Activated CD4-positive, alpha-beta T cell treated with anti-CD3 and anti-CD28 coated beads for 4 hours (primary cell): ENCODE data around the gene SERPINA9.
A peak's percentile ranks its signal among the peaks of the same experiment; 100 is the strongest.

ENCODE experiments used
- DNase-seq, 2 donors: peaks; one replicate each; pipeline ENCODE4 v3.0.0-alpha.2; 2020

Gene SERPINA9

DNA sequence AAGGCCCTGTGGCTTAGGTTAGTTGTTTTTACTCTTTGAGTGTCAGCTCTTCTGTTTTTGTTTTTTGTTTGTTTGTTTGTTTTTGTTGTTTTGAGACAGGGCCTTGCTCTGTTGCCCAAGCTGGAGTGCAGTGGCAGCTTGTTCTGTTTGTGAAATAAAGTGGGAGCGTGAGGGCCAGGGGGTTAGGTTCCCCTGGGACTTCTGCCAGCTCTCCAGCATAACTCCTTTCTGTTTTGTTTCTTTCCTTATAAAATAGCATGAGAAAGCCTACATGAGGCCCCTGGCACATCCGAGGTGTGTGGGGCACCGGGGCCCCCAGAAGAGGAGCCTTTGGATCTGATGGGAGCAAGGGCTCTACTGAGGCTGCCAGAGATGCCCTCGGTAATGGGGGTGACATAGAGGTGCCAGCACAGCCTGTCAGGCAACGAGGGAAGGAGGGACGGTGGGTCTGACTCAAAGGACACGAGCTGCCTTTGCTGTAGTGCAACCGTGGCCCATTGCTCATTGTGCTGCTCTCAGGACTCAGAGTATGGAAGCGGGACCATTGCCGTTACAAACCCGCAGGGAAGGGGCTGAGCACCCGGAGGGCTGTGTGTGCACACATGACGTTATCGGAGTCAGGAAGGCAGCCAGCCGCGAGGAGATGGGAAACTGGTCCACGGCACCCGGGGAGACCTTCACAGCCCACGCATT lies 14.3 kb downstream of the SERPINA9 start:
- no peak for DNase-seq

DNA sequence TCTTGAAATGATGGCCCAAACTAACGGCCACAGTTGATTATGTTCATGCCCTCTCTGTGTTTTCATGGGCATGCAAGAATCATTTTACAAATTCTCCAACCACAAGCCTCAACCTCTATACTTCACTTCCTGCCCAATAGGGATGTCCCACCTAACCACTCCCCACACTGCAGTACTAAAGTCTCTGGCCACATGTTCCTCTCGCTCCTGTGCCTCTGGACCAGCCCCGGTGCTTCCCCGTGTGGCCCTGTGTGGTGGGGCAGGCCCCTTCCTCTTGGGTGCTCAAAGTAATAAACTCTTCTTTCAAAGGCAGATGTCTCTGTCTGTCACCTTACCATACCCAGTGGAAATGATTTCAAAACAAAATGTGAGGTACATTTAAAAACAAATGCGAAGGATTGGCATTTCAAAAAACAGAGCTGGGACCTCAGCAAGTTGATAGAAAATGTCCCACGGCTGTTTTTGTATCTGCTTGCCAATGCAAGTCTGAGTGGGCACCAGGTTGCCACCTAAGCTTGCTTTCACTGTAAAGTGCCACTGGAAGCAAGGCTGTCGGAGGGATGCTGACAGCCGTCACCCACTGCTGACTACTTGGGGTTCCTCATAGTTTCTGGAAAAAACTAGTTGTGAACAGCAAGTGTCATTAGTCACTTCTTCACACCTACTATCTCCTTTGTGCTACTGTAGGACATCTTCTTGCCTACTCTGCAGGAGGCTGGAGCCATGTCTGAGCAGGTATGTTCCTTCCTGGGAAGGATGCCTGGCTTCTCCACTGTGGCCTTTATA lies 15.2 kb downstream of the SERPINA9 start:
- no peak for DNase-seq

DNA sequence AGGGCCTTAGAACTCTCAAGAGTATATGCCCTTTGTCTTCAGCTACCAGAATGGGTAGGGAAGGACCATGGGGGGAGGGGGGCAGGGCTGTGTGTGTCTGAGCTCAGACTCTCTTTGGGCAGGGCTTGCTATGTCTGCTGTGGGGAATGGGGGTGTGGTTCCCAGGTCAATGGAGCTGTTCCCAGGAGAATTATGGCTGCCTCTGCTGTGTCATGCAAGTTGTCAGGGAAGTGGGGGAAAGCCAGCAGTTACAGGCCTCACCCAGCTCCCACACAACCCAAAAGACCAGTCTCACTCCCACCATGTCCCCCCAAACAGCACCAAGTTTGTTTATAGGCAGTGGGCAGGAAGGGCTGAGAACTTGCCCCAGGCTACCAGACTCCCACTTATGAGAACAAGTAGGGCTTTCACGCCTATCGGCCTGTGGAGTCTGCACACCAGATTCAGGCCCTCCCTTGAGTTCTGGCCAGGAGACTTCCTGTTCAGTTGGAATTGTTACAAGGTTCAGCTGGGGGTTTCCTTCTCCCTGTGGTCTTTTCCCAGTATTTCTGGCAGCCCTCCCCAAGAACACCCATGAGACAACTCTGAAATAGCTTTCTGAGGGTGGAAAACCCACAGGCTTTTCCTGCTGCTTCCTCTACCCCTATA lies 17.3 kb downstream of the SERPINA9 start:
- DNase-seq = no peak

DNA sequence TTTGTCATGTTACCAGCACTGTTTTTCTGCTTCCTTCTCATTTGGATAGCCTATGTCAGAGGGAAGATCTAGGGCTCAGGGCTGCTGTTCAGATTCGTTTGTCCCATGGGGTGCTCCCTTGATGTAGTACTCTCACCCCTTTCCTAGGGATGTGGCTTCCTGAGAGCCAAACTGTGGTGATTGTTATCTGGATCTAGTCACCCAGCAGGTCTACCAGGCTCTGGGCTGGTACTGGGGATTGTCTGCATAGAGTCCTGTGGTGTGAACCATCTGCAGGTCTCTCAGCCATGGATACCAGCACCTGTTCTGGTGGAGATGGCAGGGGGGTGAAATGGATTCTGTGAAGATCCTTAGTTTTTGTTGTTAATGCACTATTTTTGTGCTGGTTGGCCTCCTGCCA lies 17.9 kb downstream of the SERPINA9 start:
- no peak for DNase-seq

DNA sequence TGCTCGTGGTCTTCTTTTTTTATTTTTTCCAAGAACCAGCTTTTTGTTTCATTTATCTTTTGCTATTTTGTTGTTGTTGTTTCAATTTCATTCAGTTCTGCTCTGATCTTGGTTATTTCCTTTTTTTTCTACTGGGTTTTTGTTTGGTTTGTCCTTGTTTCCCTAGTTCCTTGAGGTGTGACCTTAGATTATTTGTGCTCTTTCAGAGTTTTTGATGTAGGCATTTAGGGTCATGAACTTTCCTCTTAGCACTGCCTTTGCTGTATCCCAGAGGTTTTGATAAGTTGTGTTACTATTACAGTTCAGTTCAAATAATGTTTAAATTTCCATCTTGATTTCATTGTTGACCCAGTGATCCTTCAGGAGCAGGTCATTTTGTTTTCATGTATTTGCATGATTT lies 20.1 kb downstream of the SERPINA9 start:
- DNase-seq = no peak

DNA sequence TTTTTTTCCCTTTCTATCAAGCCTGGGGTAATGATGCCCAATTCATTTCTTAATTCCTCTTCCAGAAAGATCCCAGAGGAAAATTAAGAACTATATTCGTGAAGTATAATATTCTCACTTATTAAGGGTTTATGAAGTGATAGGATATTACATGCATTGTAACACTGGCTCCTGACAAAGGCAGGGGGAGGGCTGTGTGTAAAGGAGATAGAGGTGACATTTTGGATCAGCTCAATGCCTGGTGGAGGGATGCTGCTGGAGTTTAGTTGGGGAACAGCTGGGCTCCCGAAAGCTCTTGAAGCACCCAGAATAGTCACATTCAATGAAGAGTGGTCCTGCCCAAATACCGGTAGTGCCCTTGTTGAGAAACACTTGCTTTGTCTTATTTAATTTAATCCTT lies 24.2 kb downstream of the SERPINA9 start:
- DNase-seq = no peak

DNA sequence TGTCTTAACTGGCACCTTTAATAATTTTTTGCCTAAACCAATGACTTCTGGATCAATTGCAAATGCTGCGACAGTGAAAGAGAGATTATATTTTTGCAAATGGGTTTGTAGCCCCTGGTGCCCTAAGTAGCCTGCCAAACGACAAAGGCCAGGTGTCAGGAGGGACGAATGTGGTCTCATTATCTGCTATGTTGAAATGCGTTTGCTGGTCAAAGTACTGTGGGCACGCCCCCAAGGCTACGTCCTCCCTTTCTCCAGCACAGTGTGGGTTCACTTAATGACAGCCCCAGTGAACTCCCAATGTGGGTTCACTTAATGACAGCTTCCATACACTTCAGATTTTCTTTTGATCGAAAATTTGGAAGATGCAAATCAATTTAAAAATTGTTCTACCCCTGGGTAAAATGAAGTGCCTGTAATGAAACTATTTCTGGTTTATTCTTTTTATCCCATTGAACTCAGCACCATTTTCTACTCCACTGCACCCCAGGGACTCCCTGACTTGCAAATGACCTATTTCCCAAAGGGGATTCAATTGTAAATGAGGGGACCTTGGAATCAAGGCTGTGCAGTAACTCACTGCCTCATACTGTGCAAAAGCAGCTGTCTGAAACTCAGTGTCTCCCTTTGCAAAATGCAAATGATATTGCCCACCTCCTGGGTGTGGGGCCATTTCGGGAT lies 24.8 kb downstream of the SERPINA9 start:
- DNase-seq = no peak

DNA sequence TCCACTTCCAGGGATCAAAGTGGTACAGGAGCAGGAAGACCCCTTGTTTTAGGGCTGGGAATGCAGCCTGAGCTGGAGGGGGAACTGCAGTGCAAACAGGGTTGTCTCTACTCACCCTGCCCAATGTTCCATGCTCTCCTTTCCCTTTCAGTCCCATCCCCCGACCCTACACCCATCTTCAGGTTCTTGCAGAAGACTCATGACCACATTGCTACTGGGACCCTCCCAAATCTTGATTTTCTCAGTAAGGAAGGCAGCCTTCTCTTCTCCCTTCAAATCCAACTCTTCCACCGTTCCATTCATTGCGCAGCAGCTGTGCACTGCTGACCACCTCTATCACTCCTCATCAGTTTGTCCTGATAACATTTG lies 25.3 kb downstream of the SERPINA9 start:
- DNase-seq = no peak

DNA sequence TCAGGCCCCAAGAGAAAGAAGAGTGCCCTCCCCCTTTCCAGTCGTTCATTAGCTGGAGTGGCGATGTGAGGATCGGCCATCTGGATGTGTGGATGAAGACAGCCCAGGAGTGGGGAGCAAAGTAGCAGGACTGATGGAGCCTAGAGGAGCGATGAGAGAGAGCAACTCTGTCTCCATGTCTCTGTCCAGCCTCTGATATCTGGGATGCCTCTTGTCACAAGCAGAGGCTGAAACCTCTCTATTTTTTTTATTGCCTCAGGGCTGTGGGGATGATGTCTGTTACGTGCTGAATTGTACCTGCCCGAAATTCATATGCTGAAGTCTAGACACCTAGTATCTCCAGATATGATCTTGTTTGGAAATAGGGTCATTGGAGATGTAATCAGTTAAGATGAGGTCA lies 26.1 kb downstream of the SERPINA9 start:
- no peak for DNase-seq

DNA sequence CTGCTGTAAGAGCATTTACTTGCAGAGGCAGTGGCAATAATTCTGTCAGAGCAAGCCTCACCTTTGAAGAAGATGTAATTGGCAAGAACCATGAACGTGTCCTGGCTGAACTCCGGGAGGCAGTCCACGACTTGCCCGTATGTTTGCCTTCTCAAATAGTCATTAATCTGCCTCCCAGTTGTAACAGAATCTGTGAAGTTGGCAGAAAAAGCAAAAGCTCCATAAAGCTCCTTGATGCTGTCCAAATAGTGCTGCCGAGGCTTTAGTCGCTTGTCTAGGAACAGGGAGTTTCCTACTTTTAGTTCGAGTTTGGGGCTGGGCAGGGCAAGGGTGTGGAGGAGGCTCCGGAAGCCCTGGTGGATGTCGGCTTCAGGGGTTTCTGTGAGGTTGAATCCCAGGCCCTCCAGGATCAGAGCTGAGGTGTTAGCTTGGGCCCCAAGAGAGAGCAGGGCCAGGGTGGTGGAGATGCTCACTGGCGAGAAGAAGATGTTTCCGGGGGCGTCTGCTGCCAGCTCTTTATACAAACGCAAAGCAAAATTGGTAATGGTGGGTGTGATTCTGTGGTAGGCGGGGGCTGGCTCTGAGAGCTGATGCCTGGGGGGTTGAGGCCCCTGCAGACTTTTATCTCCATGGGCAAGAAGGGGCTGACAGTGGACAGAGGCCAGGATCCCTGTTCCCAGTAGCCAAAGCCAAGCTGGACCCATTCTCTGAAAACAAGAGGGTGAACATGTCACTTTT lies 27.8 kb downstream of the SERPINA9 start:
- no peak for DNase-seq

DNA sequence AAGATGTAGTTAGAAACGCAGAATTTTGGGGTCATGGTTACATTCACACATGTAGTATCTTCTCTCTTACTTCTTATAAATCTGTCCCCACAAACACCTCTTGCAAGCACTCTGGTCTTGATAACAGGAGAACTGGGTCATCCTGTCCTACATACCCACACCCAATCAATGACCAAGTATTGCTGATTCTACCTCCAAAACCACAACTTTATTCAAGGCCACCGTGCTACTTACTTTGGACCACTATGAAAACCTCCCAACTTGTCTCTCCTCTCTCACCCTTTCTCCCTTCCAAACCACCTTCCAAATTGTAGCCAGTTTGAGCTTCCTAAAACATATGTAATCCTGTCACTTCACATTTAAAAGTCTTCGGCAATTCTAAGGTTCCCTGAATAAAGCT lies 28.8 kb downstream of the SERPINA9 start:
- DNase-seq = no peak

DNA sequence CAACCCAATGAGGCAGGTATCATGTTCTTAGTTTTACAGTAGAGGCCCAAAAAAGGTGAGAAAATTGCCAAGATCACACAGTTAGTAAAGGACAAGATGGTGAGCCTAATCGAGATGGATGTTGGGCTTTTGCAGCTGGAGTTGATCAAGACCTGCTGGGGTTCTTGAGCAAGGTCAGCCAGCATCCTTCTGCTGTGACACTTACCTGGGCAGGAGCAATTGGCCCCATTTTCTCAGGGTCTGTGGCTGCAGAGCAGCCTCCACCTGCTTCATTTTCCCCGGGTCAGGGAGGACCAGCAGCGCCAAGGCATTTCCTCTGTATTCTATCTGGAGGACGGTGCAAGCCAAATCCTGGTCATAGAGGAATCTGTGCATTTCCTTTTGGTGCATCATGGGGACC lies 29.9 kb downstream of the SERPINA9 start:
- DNase-seq = no peak

DNA sequence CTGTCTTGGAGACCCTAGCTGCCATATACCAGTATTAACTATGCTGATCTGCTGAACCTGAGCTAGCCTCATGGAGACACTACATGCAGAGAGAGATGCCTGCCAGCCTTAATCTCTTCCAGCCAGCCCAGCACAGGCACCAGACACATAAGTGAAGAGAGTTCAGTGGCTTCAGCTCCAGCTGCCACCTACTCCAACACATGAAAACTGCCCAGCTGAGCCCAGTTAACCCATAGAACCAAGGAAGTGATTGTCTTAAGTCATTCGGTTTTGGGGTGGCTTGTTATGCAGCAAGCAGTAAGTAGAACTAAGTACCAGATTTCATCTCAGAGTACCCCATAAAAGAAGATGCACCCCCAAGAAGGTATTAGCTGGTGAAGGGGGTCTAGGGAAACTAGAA lies 31.0 kb downstream of the SERPINA9 start:
- DNase-seq = no peak

DNA sequence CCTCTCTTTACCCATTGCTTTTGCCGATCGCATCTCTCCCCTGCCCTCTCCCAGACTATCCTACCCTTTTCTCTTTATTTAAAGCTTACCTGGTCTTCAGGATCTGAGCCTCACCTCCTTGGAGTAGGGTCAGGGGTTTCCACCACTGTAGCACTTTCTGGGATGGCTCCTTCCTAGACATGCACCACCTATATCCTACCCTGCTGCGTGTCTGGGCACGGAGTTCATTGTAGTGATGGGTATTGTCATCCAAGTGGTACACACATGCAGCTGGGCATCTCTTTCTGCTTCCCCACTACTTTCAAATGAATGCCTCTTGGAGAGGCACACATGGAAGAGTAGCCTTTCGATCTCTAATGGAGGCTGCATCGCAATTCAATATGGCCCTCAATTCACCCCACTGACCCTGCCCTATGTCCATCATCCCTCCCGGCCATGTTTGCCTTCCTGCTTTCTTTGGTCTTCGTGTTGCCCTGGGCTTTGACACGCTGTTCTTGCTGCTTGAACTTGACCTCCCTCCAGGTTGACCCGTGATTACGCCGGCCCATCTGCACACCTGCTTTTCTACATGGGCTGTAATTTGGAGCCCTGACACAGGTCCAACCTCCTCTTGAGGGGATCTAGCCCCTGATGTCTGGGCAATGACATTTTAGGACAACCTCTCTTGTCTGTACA lies 34.3 kb downstream of the SERPINA9 start:
- no peak for DNase-seq

DNA sequence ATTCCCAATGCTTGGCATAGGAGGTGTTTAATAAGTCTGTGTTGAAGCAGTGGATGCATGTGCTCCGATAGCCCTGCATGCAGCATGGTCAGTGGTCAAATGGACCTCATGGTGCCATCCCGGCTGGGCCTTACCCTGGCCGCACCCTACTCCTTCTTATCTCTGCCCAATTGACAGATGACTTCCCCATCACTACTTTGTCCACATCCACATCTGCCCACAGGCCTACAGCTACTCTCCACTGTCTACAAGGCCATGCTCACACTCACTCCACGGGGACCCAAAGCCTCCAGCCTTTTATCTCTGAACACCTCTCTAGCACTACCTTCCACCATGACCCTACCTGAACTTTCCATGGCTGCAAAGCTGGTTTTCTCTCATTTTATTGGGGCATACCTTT lies 34.9 kb downstream of the SERPINA9 start:
- no peak for DNase-seq

DNA sequence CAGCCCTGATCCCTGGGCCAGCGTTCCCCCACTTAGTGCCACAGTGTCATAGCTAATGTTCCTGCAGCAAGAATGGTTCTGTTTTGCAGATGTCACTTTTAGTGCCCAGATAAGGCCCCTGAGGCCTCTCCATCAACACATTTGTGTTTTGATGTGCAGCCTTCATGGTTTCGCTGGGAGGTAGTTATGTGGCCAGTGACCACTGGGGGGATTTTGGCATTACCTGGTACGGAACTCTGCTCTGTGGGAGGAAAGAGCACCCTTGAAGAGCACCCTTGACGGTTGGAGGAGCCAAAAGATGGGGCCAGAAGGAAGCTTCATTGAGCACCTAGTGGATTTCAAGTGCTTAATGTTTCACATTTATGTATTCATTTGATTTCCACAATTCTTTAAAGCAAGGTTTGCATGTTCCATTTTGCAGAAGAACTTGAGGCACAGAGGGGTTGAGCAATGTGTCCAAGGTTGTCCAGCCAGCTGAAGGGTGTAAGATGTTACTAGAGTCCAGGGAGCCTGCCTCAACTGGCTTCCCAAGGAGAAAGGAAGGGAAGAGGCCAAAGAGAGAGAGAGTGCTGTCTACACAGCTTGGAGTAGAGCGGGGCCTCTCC lies 36.4 kb downstream of the SERPINA9 start:
- DNase-seq = no peak

DNA sequence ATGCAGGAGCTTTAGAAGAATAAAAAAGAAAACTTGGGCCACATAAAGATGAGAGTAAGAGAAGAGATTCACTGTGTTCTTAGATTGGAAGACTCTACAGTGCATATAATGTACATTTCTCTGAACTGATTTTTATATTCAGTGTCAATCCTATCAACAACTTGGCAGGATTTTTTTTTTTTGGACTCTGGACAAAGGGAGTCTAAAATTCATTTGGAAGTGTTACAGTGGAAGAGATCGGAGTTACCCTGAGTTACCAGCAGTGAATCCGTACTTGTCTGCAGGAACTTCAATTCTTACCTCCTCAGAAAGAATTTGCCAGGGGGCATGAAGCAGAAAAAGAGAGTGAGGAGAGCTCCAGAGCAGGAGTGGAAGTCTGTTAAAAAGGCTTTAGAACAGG lies 47.4 kb downstream of the SERPINA9 start:
- DNase-seq = no peak

DNA sequence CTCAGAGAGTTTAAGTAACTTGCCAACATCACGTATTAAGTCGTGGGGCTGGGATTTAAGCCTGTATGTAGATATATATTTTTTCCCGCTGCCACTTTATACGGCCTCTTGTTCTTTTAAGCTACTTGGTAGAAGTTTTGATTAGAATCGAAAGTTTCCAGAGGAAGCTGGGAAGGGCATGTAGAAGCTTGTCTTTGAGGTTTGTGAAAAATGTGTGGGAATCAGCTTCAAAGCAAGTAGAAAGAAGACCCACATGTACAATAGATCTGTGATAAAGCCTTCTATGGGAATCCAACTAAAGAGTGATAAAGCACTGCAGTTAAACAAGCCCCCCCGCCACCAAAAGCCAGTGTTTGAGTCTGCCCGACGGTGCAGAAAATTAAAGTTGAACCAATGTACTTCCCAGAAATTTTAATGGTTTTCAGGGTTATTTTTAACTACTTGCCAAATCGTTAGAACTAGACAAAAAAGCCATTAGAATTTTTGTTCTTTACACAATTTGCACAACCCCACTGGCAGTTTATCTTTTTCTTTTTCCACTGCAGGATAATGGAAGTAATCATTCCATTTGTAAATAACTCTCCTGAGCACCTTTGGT lies 48.9 kb downstream of the SERPINA9 start:
- no peak for DNase-seq

DNA sequence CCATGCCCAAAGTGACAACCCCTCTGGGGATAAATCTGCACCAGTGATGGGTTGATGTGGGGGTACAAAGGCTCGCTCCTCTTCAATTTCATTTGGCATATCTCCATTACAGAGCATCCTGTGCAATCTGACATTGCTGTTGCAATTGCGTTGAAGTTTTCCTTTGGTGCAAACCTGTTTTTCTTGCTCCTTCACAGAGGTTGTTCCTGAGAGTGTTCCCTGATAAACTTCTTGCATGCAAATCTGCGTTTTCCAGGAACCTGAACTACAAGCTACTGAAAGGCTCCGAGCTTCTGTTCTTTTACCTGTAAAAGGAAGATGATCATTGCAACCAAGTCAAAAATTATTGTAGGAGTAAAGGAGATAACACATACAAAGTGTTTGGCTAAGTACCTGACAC lies 49.5 kb downstream of the SERPINA9 start:
- DNase-seq = no peak

DNA sequence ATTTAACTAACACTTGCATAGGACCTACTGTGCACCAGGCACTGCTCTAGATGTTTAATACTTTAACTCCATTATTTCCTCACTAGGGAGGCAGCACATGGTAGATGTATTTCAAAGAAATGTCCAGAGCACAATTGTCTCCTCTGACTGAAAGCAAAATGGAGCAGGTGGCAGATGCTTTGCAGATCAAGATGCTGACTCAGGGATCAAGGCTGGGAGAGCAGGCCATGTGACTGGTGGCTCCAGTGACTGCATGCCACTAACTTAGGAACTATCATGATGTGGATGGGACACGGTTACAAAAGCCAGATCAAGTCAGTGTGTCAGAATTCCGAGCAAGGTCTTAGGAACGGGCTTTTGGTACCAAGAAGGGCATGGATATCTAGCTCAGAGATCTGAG lies 51.6 kb downstream of the SERPINA9 start:
- no peak for DNase-seq

DNA sequence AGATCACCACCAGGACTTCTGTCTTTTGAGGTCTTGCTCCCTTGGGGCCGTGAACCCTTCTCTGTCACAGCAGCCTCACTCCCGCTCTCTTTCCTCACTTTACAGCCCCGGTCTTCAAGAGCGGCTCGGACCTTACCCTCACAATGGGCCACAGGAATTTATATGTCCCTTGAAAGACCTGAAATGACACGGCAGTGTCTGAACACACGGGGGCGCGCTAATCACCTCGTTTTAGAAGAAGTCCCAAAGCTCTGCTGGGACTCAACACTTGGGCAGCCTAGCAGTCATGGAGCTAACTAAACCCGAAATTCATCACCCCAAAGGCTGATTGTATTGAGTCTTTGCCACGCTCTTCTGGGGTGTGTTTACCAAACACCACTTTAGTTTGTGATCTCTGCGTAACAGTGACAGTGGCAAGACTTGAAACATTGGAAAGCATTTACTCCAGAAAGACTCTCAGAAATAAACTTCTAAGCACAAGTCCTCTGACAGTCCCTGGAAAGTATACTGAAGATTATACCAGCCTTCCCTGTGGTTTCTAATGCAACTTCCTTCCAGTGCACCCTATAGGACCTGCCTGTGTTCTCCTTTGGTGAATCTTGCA lies 52.4 kb downstream of the SERPINA9 start:
- peak; percentile 5 to 8 for DNase-seq
